Stimulated activated CD4-positive, alpha-beta T cell treated with anti-CD3 and anti-CD28 coated beads, Interleukin-12 subunit alpha, Interleukin-12 subunit beta, amount 100 ng/mL, for 4 hours (primary cell): ENCODE measurements around the gene DUSP2.
A peak's percentile ranks its signal among the peaks of the same experiment; 100 is the strongest.

Experiments
- DNase-seq: peaks from one replicate; pipeline ENCODE4 v3.0.0-alpha.2; 2020

DUSP2 gene

GRCh38 chr2:96131152-96131812, 14.0 kb downstream of the DUSP2 start:
- DNase-seq, result no peak

- DNase-seq, result no peak
Observed at GRCh38 chr2:96130483-96130882, 14.8 kb downstream of the DUSP2 start.

- DNase-seq, result no peak
Observed at GRCh38 chr2:96129528-96130120, 15.6 kb downstream of the DUSP2 start.

GRCh38 chr2:96128456-96128855, 16.8 kb downstream of the DUSP2 start:
- DNase-seq, result no peak

- no peak for DNase-seq
Observed at GRCh38 chr2:96124406-96125265, 20.6 kb downstream of the DUSP2 start.

GRCh38 chr2:96123936-96124335, 21.3 kb downstream of the DUSP2 start:
- DNase-seq, result no peak

- DNase-seq, result no peak
Observed at GRCh38 chr2:96123290-96123689, 21.9 kb downstream of the DUSP2 start.

- no peak for DNase-seq
Observed at GRCh38 chr2:96122391-96122790, 22.8 kb downstream of the DUSP2 start.

GRCh38 chr2:96121414-96121813, 23.8 kb downstream of the DUSP2 start:
- DNase-seq, result no peak

- no peak for DNase-seq
Observed at GRCh38 chr2:96120991-96121390, 24.2 kb downstream of the DUSP2 start.

- DNase-seq, result no peak
Observed at GRCh38 chr2:96120091-96120720, 25.0 kb downstream of the DUSP2 start.

- no peak for DNase-seq
Observed at GRCh38 chr2:96119389-96119751, 25.9 kb downstream of the DUSP2 start.

GRCh38 chr2:96118698-96119388, 26.4 kb downstream of the DUSP2 start:
- no peak for DNase-seq

- DNase-seq, result no peak
Observed at GRCh38 chr2:96117701-96118588, 27.3 kb downstream of the DUSP2 start.

GRCh38 chr2:96116879-96117533, 28.2 kb downstream of the DUSP2 start:
- DNase-seq, result peak; percentile 71

GRCh38 chr2:96116424-96116878, 28.8 kb downstream of the DUSP2 start, which contains the start of gene ADRA2B:
ADRA2B (minus strand) TSS chr2:96116571; CDS start chr2:96116149, 422 bp downstream.
- DNase-seq, result peak; percentile 87

GRCh38 chr2:96115631-96116423, 29.4 kb downstream of the DUSP2 start:
- no peak for DNase-seq

- no peak for DNase-seq
Observed at GRCh38 chr2:96114903-96115581, 30.2 kb downstream of the DUSP2 start.

GRCh38 chr2:96114546-96114902, 30.7 kb downstream of the DUSP2 start:
- no peak for DNase-seq

GRCh38 chr2:96113951-96114350, 31.3 kb downstream of the DUSP2 start:
- no peak for DNase-seq
